Measurements from ENCODE around the gene F2R. TPM values are rescaled to one million over a fixed set of nuclear protein-coding genes. Genes with fewer than 3 reads are reported as not detected.

The F2R gene
- total RNA-seq, 4 donors from 2014 or later: 6.6 to 31.7 (median 14.6) TPM

DNA sequence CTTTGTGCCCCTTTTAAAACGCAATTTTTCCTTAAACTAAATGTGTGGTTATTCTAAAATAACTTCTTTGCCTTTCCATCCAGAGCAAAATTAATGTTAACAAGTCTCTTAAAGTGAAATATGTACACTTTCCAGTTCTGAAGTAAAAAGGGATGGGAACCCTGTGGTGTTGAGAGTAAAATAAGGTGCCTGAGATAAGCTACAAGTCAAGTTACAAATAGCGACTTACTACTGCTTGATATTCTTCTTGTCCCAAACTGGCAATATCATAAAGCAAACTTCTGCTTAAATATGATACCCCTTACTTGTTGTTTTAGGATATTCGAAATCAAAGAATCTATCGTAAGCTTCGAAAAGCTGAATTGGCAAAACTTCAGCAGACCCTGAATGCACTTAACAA is 18.3 kb upstream of the F2R start:
- TF ChIP-seq, protein P1, sequence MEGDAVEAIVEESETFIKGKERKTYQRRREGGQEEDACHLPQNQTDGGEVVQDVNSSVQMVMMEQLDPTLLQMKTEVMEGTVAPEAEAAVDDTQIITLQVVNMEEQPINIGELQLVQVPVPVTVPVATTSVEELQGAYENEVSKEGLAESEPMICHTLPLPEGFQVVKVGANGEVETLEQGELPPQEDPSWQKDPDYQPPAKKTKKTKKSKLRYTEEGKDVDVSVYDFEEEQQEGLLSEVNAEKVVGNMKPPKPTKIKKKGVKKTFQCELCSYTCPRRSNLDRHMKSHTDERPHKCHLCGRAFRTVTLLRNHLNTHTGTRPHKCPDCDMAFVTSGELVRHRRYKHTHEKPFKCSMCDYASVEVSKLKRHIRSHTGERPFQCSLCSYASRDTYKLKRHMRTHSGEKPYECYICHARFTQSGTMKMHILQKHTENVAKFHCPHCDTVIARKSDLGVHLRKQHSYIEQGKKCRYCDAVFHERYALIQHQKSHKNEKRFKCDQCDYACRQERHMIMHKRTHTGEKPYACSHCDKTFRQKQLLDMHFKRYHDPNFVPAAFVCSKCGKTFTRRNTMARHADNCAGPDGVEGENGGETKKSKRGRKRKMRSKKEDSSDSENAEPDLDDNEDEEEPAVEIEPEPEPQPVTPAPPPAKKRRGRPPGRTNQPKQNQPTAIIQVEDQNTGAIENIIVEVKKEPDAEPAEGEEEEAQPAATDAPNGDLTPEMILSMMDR (IDR thresholded peaks at IDR 0.05; ENCODE audit: low read depth): no peak

DNA sequence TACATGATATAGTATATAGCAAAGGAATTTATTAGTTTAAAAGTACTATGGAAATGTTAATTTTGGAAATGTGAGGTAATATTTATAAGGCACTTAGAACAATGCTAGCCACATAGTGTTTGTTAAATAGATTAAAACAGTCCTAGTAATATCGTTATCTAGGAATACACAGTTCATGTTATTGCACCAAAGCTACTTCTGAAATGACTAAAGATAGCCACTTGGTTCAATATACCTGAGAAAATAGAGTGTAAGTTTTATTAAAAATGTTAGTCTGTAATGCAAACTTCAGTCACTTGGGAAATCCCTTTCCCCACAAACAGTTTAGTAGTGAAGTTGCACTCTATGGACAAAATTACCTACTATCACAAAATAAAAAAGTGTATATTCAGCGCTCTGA is 15.4 kb upstream of the F2R start:
- TF ChIP-seq, protein P1 (IDR thresholded peaks at IDR 0.05; ENCODE audit: low read depth): no peak

GRCh38 chr5:76701298-76701697 is 14.6 kb upstream of the F2R start:
- TF ChIP-seq, protein P1 (IDR thresholded peaks at IDR 0.05; ENCODE audit: low read depth): no peak

GRCh38 chr5:76703707-76704106 is 12.2 kb upstream of the F2R start:
- TF ChIP-seq, protein P1 (IDR thresholded peaks at IDR 0.05; ENCODE audit: low read depth): no peak

DNA sequence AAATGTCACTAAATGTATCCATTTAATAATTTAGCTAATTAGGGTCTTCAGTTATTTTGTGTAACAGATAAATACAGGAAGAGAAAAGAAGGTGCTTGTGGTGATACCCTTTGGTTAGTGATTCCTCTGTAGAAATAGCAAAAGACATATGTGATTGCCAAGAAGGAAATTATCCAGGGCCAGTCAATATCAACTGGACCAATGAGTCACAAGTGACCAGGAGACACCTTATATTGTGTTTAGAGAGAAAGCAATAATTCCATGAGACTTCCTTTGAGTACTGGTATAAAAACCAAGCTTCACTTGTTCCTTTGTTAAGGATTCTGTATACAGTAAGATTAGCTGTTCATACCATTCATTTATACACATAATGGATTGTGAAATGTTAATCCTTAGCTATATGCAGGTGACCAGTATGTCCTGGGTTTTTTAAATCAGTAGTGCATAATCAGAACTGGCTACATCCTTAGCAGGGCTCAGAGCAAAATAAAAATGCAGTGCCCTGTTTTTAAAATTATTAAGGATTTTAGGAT is 11.7 kb upstream of the F2R start:
- TF ChIP-seq, protein P1 (IDR thresholded peaks at IDR 0.05; ENCODE audit: low read depth): no peak

DNA sequence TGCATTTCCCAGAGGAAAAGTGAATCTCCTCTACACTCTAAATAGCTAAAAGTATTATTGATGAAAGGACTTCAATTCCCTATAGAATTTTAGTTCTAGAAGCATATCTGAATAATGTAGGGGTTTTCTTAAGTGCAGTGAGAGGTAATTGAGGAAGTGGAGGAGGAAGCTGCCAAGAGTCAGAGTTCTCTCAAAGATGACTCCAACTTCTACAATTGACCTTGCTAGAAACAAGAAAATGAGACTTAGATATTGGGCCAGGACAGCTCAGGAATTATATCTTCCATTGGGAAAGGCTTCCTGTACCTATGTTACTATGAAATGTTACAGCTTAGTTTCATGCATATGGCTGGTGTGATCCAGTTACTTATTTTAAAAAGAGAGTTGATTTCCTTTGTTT is 10.4 kb upstream of the F2R start:
- TF ChIP-seq, protein P1 (IDR thresholded peaks at IDR 0.05; ENCODE audit: low read depth): no peak

GRCh38 chr5:76709762-76710161 is 6.2 kb upstream of the F2R start:
- TF ChIP-seq, protein P1 (IDR thresholded peaks at IDR 0.05; ENCODE audit: low read depth): no peak

Measured in subcutaneous adipose tissue (tissue), 4 donors.